Neural cell (in vitro differentiated cells): Measurements from ENCODE around the gene ENDOU. TPM values are rescaled to one million over a fixed set of nuclear protein-coding genes. Genes with fewer than 3 reads are reported as not detected.

Source experiments
- H2AFZ ChIP-seq: fragments of 200-600, 300-800 bp; sonication (generic), shearing (Covaris generic); 2 replicates; pipeline ENCODE4 v1.6.0; 2014; ENCODE audit warnings: low read depth, mild to moderate bottlenecking, antibody characterized with exemption, low read length, moderate library complexity
- H3F3A ChIP-seq: fragments of 200-600 bp; shearing (Covaris generic); 2 replicates; pipeline ENCODE4 v1.6.1; 2016; ENCODE audit warnings: mild to moderate bottlenecking, moderate library complexity, mixed read lengths, antibody characterized with exemption, low read length; ENCODE audit not compliant: insufficient read depth, poor library complexity, severe bottlenecking
- H3K27ac ChIP-seq: fragments of 200-600, 300-800 bp; sonication (generic), shearing (Covaris generic); 2 replicates; pipeline ENCODE4 v1.5.1; 2014; ENCODE audit warnings: mild to moderate bottlenecking, low read length, moderate library complexity
- H3K27me3 ChIP-seq: fragments of 300-800, 200-600 bp; sonication (generic), shearing (Covaris generic); 2 replicates; pipeline ENCODE4 v1.6.0; 2014; ENCODE audit warnings: mild to moderate bottlenecking, low read depth, low read length, moderate library complexity; ENCODE audit not compliant: insufficient read depth
- H3K36me3 ChIP-seq: fragments of 300-800, 200-600 bp; sonication (generic), shearing (Covaris generic); 2 replicates; pipeline ENCODE4 v1.5.1; 2014; ENCODE audit warnings: mild to moderate bottlenecking, antibody characterized with exemption, low read length, moderate library complexity; ENCODE audit not compliant: insufficient read depth
- H3K4me2 ChIP-seq: fragments of 300-800, 200-600 bp; sonication (generic), shearing (Covaris generic); 2 replicates; pipeline ENCODE4 v1.6.0; 2014; ENCODE audit warnings: mild to moderate bottlenecking, low read length
- H3K4me3 ChIP-seq: fragments of 300-800, 200-600 bp; sonication (generic), shearing (Covaris generic); 2 replicates; pipeline ENCODE4 v1.5.1; 2014; ENCODE audit warnings: mild to moderate bottlenecking, low read length, moderate library complexity
- H3K79me2 ChIP-seq: fragments of 200-600 bp; shearing (Covaris generic); replicated peaks from 2 replicates; pipeline ENCODE4 v1.6.0; 2014; ENCODE audit warnings: mild to moderate bottlenecking, low read length, moderate library complexity; ENCODE audit not compliant: insufficient read depth
- H3K9ac ChIP-seq: fragments of 300-800, 200-600 bp; sonication (generic), shearing (Covaris generic); 2 replicates; pipeline ENCODE4 v1.6.1; 2016; ENCODE audit warnings: mild to moderate bottlenecking, low read length, mixed read lengths
- H3K9me2 ChIP-seq: fragments of 200-600 bp; shearing (Covaris generic); 2 replicates; pipeline ENCODE4 v1.6.1; 2016; ENCODE audit warnings: mild to moderate bottlenecking, low read length, mixed read lengths; ENCODE audit not compliant: insufficient read depth
- H3K9me3 ChIP-seq: fragments of 200-600, 300-800 bp; sonication (generic), shearing (Covaris generic); 2 replicates; pipeline ENCODE4 v1.6.1; 2016; ENCODE audit warnings: mild to moderate bottlenecking, mixed run types, low read length, moderate library complexity, mixed read lengths
- H4K20me1 ChIP-seq: fragments of 200-600 bp; shearing (Covaris generic); 2 replicates; pipeline ENCODE4 v1.6.1; 2016; ENCODE audit warnings: mild to moderate bottlenecking, mixed run types; ENCODE audit not compliant: insufficient read depth
- CTCF ChIP-seq: fragments of 450-650 bp; IDR thresholded peaks from 2 replicates; pipeline ENCODE4 v1.5.1; 2014; ENCODE audit warnings: antibody characterized with exemption, mild to moderate bottlenecking, moderate library complexity; ENCODE audit not compliant: poor library complexity, severe bottlenecking
- EP300 ChIP-seq: fragments of 450-650 bp; conservative IDR thresholded peaks from 2 replicates; pipeline ENCODE4 v1.6.1; 2014; ENCODE audit warnings: antibody characterized with exemption, mild to moderate bottlenecking, moderate library complexity; ENCODE audit not compliant: poor library complexity, severe bottlenecking
- EZH2 ChIP-seq: fragments of 200-600, 300-800 bp; shearing (Covaris generic), sonication (generic); IDR thresholded peaks from 2 replicates; pipeline ENCODE4 v1.6.1; 2014; ENCODE audit warnings: antibody characterized with exemption, low read length, borderline replicate concordance, mild to moderate bottlenecking; ENCODE audit not compliant: insufficient read depth, poor library complexity, severe bottlenecking
- MXI1 ChIP-seq: fragments of 450-650 bp; conservative IDR thresholded peaks from 2 replicates; pipeline ENCODE4 v1.6.1; 2014; ENCODE audit warnings: antibody characterized with exemption, mild to moderate bottlenecking; ENCODE audit not compliant: poor library complexity, severe bottlenecking
- POLR2AphosphoS5 ChIP-seq: IDR thresholded peaks from 2 replicates; pipeline ENCODE4 v1.6.1; 2012
- RAD21 ChIP-seq: fragments of 450-650 bp; conservative IDR thresholded peaks from 2 replicates; pipeline ENCODE4 v1.6.1; 2014; ENCODE audit warnings: antibody characterized with exemption, mild to moderate bottlenecking, moderate library complexity
- REST ChIP-seq: IDR thresholded peaks from 2 replicates; pipeline ENCODE4 v1.6.1; 2012; ENCODE audit warnings: borderline replicate concordance
- SMC3 ChIP-seq: fragments of 450-650 bp; conservative IDR thresholded peaks from 2 replicates; pipeline ENCODE4 v1.6.1; 2014; ENCODE audit warnings: antibody characterized with exemption, mild to moderate bottlenecking, moderate library complexity; ENCODE audit not compliant: poor library complexity
- TAF1 ChIP-seq: IDR thresholded peaks from 2 replicates; pipeline ENCODE4 v1.6.1; 2012; ENCODE audit warnings: low read depth
- polyA plus RNA-seq: library from polyadenylated mRNA; depleted of rRNA; stranded (reverse); fragments of >200 nt; gene quantifications from 2 replicates; pipeline ENCODE4 v1.2.3, GENCODE V29; 2014

Gene ENDOU
- polyA plus RNA-seq, 1 donor from 2014 or later = not detected

GRCh38 chr12:47722136-47722834 is 3.0 kb downstream of the ENDOU start:
- Histone ChIP-seq H2AFZ (no peak overlapping the region), H3F3A (no peaks in the 10 kb centered on the region), H3K36me3 (no peaks in the 10 kb centered on the region), H3K9me2 (no peaks in the 10 kb centered on the region), H3K9me3 (no peaks in the 10 kb centered on the region), H3K79me2 (no peaks in the 10 kb centered on the region), H3K4me2 (no peak overlapping the region), H4K20me1 (no peaks in the 10 kb centered on the region), H3K9ac (no peak overlapping the region), H3K27me3 (no peaks in the 10 kb centered on the region), H3K4me3 (no peak overlapping the region), H3K27ac (no peak overlapping the region)
- no peak for TF ChIP-seq CTCF
- no peak for TF ChIP-seq TAF1
- no peak for TF ChIP-seq SMC3
- TF ChIP-seq REST = no peak
- TF ChIP-seq RAD21 = no peak
- no peak for TF ChIP-seq EZH2
- no peak for TF ChIP-seq POLR2AphosphoS5
- no peak for TF ChIP-seq MXI1
- no peak for TF ChIP-seq EP300

- Histone ChIP-seq H3F3A (no peaks in the 10 kb centered on the region), H3K4me2 (no peak overlapping the region), H3K27me3 (no peaks in the 10 kb centered on the region), H3K9me3 (no peaks in the 10 kb centered on the region), H4K20me1 (no peaks in the 10 kb centered on the region), H3K4me3 (no peak overlapping the region), H3K9me2 (no peaks in the 10 kb centered on the region), H3K79me2 (no peaks in the 10 kb centered on the region), H3K27ac (no peak overlapping the region), H2AFZ (no peak overlapping the region), H3K9ac (no peak overlapping the region), H3K36me3 (no peaks in the 10 kb centered on the region)
- no peak for TF ChIP-seq MXI1
Observed at GRCh38 chr12:47721431-47721973, 3.8 kb downstream of the ENDOU start.
